Fibroblast of mammary gland (primary cell): ENCODE data around the gene FRMD3.

Experiments used
- DNase-seq: peaks from one replicate; pipeline ENCODE4 v3.0.0-alpha.2; 2010; ENCODE audit warnings: low read depth
- H3K4me3 ChIP-seq: 2 replicates; pipeline ENCODE4 v1.5.1; 2011; ENCODE audit warnings: low read depth, mild to moderate bottlenecking, low read length, moderate library complexity; ENCODE audit not compliant: control insufficient read depth
- CTCF ChIP-seq: conservative IDR thresholded peaks from 2 replicates; pipeline ENCODE4 v1.5.1; 2011; ENCODE audit warnings: low read depth, low read length, inconsistent platforms; ENCODE audit not compliant: control insufficient read depth, insufficient read depth

The FRMD3 gene

GRCh38 chr9:83349031-83349430 lies 189.2 kb downstream of the FRMD3 start:
- TF ChIP-seq CTCF, result no peak
- no peak for DNase-seq
- no peak overlapping the region for H3K4me3 ChIP-seq

DNA sequence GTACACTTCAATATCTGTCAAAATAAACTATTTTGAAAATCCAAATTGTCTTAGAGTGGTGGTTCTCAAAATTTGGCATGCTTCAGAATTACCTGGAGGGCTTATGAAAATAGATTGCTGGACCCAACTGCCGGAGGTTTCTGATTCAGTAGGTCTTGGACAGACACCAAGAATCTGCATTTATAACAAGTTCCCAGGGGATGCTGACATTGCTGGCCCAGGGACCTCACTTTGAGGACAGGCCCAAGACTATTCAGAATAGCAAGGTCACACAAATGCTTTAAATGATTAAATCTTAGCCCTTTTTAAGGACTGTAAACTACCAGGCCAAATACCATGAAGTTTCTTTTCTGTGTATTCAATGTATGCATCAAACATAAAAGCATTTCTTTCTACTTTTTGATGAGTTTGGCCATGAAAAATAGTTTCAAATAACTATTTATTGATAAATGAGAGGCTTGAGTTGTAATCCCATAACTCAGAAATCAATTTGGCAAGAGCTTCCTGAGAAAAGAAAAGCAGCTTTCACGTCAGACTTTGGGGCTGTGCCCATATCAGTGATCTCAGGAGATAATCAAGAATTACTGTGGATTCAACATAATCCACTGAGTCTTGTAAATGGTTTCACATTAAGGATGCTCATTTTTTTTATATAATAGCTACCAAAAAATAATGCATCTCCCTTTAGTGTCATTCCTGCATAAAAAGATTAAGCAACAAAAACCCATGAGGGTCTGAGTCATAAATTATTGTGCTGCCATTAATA lies 191.4 kb downstream of the FRMD3 start:
- TF ChIP-seq CTCF, result no peak
- no peak for DNase-seq
- no peak overlapping the region for H3K4me3 ChIP-seq

GRCh38 chr9:83343366-83343999 lies 194.7 kb downstream of the FRMD3 start:
- no peak for DNase-seq
- no peak overlapping the region for H3K4me3 ChIP-seq
- TF ChIP-seq CTCF, result no peak

DNA sequence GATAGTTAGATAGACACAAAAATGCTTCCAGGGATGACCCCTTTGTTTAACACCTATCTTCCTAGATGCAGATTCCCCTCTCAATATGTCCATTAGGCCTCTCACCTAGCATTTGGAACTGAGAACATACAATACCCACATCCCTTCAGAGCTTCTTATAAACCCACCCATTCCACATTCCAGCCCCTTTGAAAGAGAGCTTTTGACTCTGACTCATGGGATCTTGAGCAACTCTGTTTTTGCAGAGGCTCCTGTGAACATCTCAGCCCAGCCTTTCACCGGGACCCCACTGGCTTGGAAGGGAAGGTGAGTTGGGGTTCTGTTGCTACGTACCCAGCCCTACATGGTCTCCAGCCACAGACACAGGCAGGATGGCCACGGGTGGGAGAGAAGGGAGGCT lies 195.5 kb downstream of the FRMD3 start:
- DNase-seq, result no peak
- TF ChIP-seq CTCF, result no peak
- H3K4me3 ChIP-seq, result no peak overlapping the region

GRCh38 chr9:83342006-83342405 lies 196.2 kb downstream of the FRMD3 start:
- no peak for TF ChIP-seq CTCF
- H3K4me3 ChIP-seq, result no peak overlapping the region
- no peak for DNase-seq

DNA sequence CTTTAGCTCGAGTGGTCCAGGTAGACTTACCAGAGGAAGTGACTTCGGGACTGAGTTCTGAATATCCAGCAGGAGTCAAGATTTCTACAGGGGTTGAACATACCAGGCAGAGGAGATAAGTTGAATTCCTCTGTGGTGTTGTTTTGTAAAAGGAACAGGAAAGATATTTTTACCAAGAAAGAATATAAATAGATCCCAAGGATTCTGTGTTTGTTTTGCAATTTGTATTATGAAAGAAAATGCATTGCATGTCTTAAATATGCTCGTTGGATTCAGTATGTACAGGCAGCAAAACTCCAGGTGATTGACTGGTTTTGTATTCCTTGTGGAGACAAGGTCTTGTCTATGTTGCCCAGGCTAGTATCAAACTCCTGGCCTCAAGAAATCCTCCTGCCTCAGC lies 197.8 kb downstream of the FRMD3 start:
- H3K4me3 ChIP-seq, result no peak overlapping the region
- TF ChIP-seq CTCF, result no peak
- DNase-seq, result no peak
